ENCODE measurements around the gene PAGR1.

GRCh38 chr16:29830774-29831173 is 14.8 kb downstream of the PAGR1 start:
- no peak for TF ChIP-seq CTCF (IDR thresholded peaks at IDR 0.05)
- TF ChIP-seq POLR2A (IDR thresholded peaks at IDR 0.05; ENCODE audit: low read depth), result no peak
- no peak for TF ChIP-seq EP300 (IDR thresholded peaks at IDR 0.05)

All from esophagus muscularis mucosa (tissue), 4 donors.